ENCODE results near the gene SLC8A2. TPM values are rescaled to one million over a fixed set of nuclear protein-coding genes. Genes with fewer than 3 reads are reported as not detected.

Gene SLC8A2
- total RNA-seq, 2 donors from 2014 or later, result 2.5 to 3.6 TPM

GRCh38 chr19:47471381-47471732, 336 bp downstream of the SLC8A2 start:
- Mint-ChIP-seq H3K27ac (no peak overlapping the region), H3K36me3 (ENCODE audit: low read depth) (no peaks in the 10 kb centered on the region), H3K4me1 (peaks cover 13% of the 10 kb centered on the region), H3K27me3 (ENCODE audit: insufficient read depth) (peaks cover 39% of the 10 kb centered on the region), H3K9me3 (no peaks in the 10 kb centered on the region), H3K4me3 (peak overlapping the region; percentile 59)
- H3K27me3 ChIP-seq (ENCODE audit: control insufficient read depth, insufficient read depth, low read length, poor library complexity, severe bottlenecking), result peaks cover 5% of the 10 kb centered on the region
- peak overlapping the region; percentile 79 for H3K4me3 ChIP-seq (ENCODE audit: low read length)
- no peak overlapping the region for H3K9ac ChIP-seq (ENCODE audit: extremely low read depth, low read length, poor library complexity, severe bottlenecking)
- H3K4me1 ChIP-seq (ENCODE audit: control insufficient read depth, insufficient read depth, low read length), result no peaks in the 10 kb centered on the region
- no peaks in the 10 kb centered on the region for H3K9me3 ChIP-seq (ENCODE audit: control insufficient read depth, low read length)
- no peak for TF ChIP-seq CTCF (conservative IDR thresholded peaks at IDR 0.05)
- no peak for DNase-seq
- WGBS, 2 experiments (ENCODE audit: insufficient coverage in 1 of 2, insufficient read length in 1 of 2), result 2% methylated on average over 16 of the region's 16 CpGs; no CpG with 5 or more reads in 1 of the 2 experiments
- no peaks in the 10 kb centered on the region for H3K36me3 ChIP-seq (ENCODE audit: control insufficient read depth, insufficient read depth, low read length)
- H3K27ac ChIP-seq (ENCODE audit: low read depth, low read length), result no peak overlapping the region

GRCh38 chr19:47470447-47471195, 1.1 kb downstream of the SLC8A2 start:
- Mint-ChIP-seq H3K36me3 (ENCODE audit: low read depth) (no peaks in the 10 kb centered on the region), H3K27ac (no peak overlapping the region), H3K4me1 (peaks cover 13% of the 10 kb centered on the region), H3K27me3 (ENCODE audit: insufficient read depth) (peaks cover 40% of the 10 kb centered on the region), H3K9me3 (no peaks in the 10 kb centered on the region), H3K4me3 (peak overlapping the region; percentile 59)
- Histone ChIP-seq H3K4me1 (ENCODE audit: control insufficient read depth, insufficient read depth, low read length) (no peaks in the 10 kb centered on the region), H3K27ac (ENCODE audit: low read depth, low read length) (no peak overlapping the region), H3K9me3 (ENCODE audit: control insufficient read depth, low read length) (no peaks in the 10 kb centered on the region), H3K9ac (ENCODE audit: extremely low read depth, low read length, poor library complexity, severe bottlenecking) (no peak overlapping the region), H3K4me3 (ENCODE audit: low read length) (peak overlapping the region; percentile 79), H3K27me3 (ENCODE audit: control insufficient read depth, insufficient read depth, low read length, poor library complexity, severe bottlenecking) (peaks cover 5% of the 10 kb centered on the region), H3K36me3 (ENCODE audit: control insufficient read depth, insufficient read depth, low read length) (no peaks in the 10 kb centered on the region)
- no peak for DNase-seq
- TF ChIP-seq CTCF (conservative IDR thresholded peaks at IDR 0.05), result no peak
- 49 to 56% methylated on average over 6 to 13 of the region's 13 CpGs for WGBS, 2 experiments (ENCODE audit: insufficient coverage in 1 of 2, insufficient read length in 1 of 2)

GRCh38 chr19:47469719-47470118, 2.0 kb downstream of the SLC8A2 start:
- no peak for DNase-seq
- H3K9me3 ChIP-seq (ENCODE audit: control insufficient read depth, low read length), result no peaks in the 10 kb centered on the region
- H3K27ac ChIP-seq (ENCODE audit: low read depth, low read length), result no peak overlapping the region
- H3K4me1 ChIP-seq (ENCODE audit: control insufficient read depth, insufficient read depth, low read length), result no peaks in the 10 kb centered on the region
- no peak overlapping the region for H3K27ac Mint-ChIP-seq
- 60 to 72% methylated on average over 1 to 12 of the region's 12 CpGs for WGBS, 2 experiments (ENCODE audit: insufficient coverage in 1 of 2, insufficient read length in 1 of 2)
- no peak overlapping the region for H3K4me3 ChIP-seq (ENCODE audit: low read length)
- H3K4me1 Mint-ChIP-seq, result peaks cover 15% of the 10 kb centered on the region
- H3K27me3 Mint-ChIP-seq (ENCODE audit: insufficient read depth), result peaks cover 41% of the 10 kb centered on the region
- no peaks in the 10 kb centered on the region for H3K9me3 Mint-ChIP-seq
- no peaks in the 10 kb centered on the region for H3K36me3 Mint-ChIP-seq (ENCODE audit: low read depth)
- TF ChIP-seq CTCF (conservative IDR thresholded peaks at IDR 0.05), result no peak
- peaks cover 5% of the 10 kb centered on the region for H3K27me3 ChIP-seq (ENCODE audit: control insufficient read depth, insufficient read depth, low read length, poor library complexity, severe bottlenecking)
- no peak overlapping the region for H3K4me3 Mint-ChIP-seq
- H3K9ac ChIP-seq (ENCODE audit: extremely low read depth, low read length, poor library complexity, severe bottlenecking), result no peak overlapping the region
- no peaks in the 10 kb centered on the region for H3K36me3 ChIP-seq (ENCODE audit: control insufficient read depth, insufficient read depth, low read length)

Measured in endodermal cell (in vitro differentiated cells).